22Rv1 (cell line): ENCODE data around the gene CEP95.

Experiments used
- ZFX ChIP-seq: fragments of 450-650 bp; IDR thresholded peaks from 2 replicates; pipeline ENCODE4 v1.6.1; 2017; ENCODE audit warnings: antibody characterized with exemption, borderline replicate concordance
- TF ChIP-seq, protein P1 (sequence below): fragments of 450-650 bp; IDR thresholded peaks from 2 replicates; pipeline ENCODE4 v1.5.1; 2017; ENCODE audit warnings: mild to moderate bottlenecking

DNA sequence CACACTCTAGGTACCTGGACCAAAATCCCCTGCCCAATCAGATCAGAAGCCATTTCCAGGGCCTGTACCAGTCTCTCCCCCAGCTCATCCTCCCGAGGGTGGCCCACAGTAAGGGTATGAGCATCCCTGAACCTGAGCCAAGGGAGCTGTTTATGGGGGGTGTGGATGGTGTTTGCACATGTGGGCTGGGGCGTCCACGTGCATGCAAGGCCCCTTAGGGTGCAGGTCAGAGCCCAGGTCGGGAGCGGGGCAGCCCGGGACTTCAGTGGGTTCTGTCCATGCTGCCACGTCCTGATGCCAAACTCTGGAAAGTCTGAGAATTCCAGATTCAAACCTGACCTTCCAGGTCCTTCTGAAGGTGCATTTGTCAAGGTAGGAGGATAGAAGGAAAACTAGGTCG lies 48.0 kb upstream of the CEP95 start:
- TF ChIP-seq, protein P1, sequence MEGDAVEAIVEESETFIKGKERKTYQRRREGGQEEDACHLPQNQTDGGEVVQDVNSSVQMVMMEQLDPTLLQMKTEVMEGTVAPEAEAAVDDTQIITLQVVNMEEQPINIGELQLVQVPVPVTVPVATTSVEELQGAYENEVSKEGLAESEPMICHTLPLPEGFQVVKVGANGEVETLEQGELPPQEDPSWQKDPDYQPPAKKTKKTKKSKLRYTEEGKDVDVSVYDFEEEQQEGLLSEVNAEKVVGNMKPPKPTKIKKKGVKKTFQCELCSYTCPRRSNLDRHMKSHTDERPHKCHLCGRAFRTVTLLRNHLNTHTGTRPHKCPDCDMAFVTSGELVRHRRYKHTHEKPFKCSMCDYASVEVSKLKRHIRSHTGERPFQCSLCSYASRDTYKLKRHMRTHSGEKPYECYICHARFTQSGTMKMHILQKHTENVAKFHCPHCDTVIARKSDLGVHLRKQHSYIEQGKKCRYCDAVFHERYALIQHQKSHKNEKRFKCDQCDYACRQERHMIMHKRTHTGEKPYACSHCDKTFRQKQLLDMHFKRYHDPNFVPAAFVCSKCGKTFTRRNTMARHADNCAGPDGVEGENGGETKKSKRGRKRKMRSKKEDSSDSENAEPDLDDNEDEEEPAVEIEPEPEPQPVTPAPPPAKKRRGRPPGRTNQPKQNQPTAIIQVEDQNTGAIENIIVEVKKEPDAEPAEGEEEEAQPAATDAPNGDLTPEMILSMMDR, result no peak
- no peak for TF ChIP-seq ZFX
